Iris pigment epithelial cell (primary cell): ENCODE measurements around the gene CETP.
"Not testable (repeated sequence)": the region's sequence is repeated elsewhere in the genome, so short reads cannot be mapped to it uniquely, and the experiment has no call there.

Source experiments
- DNase-seq: peaks from one replicate; pipeline ENCODE4 v3.0.0-alpha.2; 2011; ENCODE audit warnings: low read depth

CETP gene

GRCh38 chr16:56980792-56981724 lies 19.3 kb downstream of the CETP start:
- no peak for DNase-seq

- no peak for DNase-seq
These were observed 20.1 kb downstream of the CETP start for GRCh38 chr16:56981729-56982271.

DNA sequence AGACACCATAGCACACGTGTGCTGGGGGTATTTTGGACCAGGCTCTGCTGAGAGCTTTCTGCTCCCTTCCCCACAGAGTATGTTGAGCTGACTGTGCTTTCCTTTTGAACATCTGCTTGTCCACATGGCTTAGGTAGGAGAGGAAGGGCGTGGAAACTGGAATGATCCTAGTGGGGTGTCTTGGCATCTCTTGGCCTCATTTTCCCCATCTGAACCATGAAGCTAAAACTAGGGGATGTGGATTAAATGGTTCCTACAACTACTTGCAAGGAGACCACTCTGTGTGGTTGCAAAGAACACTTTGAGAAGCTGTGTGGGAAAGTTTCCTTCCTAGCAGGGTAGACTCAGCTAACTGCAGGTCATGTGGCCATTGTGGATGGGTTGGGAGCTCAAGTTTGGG lies 20.9 kb downstream of the CETP start:
- no peak for DNase-seq

- no peak for DNase-seq
These were observed 21.5 kb downstream of the CETP start for GRCh38 chr16:56983211-56983751.

- no peak for DNase-seq
These were observed 22.9 kb downstream of the CETP start for GRCh38 chr16:56984639-56985038.

- peak; percentile 88 for DNase-seq
These were observed 23.7 kb downstream of the CETP start for GRCh38 chr16:56985288-56985961.

- no peak for DNase-seq
These were observed 24.2 kb downstream of the CETP start for GRCh38 chr16:56985962-56986360.

- no peak for DNase-seq
These were observed 24.6 kb downstream of the CETP start for GRCh38 chr16:56986361-56986760.

GRCh38 chr16:56986908-56987307 lies 25.2 kb downstream of the CETP start:
- DNase-seq, result not testable (repeated sequence)

- no peak for DNase-seq
These were observed 25.9 kb downstream of the CETP start for GRCh38 chr16:56987692-56988091.

DNA sequence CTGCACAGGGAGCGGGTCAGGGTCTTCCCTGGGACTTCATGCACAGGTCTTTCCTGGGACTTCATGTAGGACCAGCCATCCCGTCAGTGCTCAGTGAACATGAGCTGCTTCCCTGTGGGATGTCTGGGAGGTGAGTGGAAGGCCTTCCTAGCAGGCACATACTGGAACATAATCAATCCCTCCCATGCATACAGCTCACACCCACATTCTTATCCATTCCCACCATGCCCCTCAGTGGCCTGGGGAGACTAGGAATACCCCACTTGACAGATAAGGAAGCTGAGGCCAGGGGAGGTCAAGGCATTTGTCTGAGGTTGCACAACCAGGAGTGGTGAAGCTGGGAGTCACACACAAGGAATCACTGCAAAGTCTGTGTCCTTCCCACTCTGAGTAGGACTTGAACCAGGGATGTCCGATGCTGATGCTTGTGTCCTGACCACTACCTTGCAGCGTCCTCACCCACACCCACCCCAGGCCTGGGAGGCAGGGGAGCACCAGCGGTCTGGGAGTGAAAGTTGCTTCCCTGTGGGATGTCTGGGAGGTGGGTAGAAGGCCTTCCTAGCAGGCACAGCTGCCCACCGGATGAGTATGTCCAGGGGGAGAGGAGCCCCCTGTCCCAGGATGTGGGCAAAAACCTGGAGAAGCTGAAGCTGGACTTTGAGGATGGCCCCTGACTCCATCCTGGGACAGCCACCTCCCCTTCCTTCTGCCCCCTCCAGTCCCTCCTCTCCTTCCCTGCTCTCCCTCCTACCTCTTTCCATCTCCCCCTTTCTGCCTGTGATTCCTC lies 26.6 kb downstream of the CETP start:
- DNase-seq, result peak; percentile 41

DNA sequence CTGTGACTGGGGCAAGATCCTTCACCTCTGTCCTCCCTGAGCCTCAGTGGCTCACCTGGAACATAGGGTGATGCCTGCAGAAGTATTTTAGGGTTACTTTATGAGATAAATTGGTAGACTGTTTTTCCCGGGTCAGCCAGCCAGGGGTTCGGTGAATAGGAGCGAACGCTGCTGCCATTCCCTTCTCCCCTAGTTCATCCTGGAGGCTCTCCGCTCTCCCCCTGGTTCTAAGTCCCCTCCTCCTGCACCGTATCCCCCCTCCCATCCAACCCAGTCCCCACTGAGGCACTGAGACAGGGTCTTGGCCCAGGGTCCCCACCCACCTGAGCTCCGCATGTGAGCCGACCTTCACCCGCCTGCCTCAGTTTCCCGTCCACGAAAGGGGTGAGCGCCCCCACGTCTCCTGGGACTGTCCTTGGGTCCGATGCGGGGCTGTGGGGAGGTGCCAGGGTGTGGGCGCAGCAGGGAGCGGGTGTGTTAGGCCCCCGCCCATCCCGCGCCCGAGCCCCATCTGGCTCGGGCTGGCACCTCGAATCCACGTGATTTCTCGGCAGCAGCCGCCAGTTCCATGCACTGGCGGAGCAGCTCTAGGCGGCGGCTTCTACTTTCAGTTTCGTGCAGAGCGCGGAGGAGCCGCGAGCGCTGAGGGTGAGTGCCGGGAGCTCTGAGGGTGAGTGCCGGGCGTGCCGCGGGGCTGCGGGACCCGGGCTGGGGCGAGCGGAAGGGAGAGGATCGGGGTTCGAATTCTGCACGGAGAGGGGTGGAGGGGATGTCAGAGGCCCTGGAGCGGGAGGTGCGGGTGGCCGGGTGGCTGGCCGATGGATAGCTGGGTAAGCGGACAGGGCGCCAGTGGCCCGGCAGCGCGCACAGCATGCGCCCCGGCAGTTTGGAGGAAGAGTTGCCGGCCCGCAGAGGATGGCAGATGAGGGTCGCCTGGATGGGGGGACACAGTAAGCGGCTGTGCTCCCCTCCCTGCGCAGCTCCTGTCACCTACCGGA lies 27.5 kb downstream of the CETP start, which contains the start of gene NLRC5:
TSS of gene NLRC5 (plus strand) at position 610 of the 998 bp plus-strand sequence. CDS start 31,156 bp downstream, outside the sequence.
- DNase-seq, result peak; percentile 85

DNA sequence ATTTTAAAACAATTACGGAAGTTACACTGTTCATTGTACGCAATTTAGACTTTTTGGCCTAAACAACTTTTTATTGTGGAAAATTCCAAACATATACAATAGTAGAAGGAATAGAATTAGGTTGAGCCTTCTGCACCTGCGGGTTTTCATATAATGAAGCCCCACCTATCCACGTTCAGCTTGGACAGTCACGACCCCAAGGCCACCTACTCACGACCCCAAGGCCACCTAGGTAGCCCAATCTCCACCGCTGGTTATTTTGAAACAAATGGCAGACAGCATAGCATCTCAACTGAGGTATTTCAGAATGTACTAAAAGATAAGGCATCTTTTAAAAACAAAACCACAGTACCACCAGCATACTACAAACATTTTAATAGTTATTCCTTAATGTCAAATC lies 28.2 kb downstream of the CETP start:
- no peak for DNase-seq

DNA sequence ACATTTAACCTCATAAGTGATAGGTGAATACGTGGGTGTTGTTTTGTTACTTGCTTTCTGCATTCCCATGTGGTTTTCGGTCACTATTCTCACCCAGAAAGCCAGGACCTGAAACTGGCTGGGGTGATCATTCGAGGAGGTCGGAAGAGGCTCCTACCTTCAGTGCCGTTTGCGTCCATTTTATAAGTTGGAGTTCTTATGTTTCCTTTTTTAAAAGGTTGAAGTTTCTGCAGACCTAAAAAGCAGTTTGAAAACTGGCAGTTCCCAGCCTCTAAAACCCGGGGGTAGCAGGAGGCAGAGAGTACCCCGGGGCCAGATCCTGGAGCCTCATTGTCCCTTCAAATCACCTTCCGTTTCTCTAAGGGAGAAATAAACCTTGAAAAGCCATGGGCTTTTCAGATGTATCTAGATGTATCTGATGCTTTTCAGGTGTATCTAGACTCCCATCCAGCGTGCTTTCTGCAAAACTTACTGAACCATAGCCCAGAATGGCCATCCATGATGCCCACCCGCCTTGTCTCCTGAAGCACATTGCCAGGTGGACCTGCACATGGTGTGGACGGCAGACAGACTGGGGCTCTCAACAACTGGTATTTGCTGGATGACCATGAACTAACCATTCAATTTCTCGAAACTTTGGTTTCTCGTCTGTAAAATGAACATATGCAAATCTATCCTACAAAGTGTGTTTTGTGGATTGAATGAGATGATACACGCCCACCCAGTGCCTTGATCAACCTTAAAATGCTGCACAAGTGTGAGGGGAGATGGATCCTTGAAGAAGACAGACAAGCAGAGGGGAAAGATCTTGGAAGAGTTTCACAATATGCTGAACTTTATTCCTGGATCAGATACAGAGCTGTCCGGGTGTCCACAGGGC lies 28.9 kb downstream of the CETP start:
- DNase-seq, result no peak

GRCh38 chr16:56992431-56992830 lies 30.7 kb downstream of the CETP start:
- DNase-seq, result not testable (repeated sequence)

- DNase-seq, result peak; percentile 59
These were observed 31.5 kb downstream of the CETP start for GRCh38 chr16:56993204-56993603.

- no peak for DNase-seq
These were observed 32.6 kb downstream of the CETP start for GRCh38 chr16:56994311-56994710.

GRCh38 chr16:56995136-56995805 lies 33.5 kb downstream of the CETP start:
- DNase-seq, result no peak

DNA sequence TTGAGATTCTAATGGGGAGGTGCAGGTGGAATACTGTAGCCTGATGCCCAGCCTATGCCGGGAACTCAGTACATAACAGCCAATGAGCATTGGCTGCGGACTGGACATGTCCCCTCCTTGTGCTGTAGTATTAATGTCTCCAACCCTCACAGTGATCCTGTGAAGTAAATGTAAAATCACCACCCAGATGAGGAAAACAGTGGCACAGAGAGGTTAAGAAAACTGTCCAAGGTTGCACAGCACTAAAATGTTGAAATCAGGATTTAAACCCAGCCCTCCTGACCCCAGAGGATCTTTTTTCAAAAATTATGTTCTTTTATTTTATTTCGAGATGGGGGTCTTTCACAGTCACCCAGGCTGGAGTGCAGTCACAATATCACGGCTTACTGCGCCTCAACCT lies 35.5 kb downstream of the CETP start:
- DNase-seq, result no peak
